OCI-LY1 (cell line): ENCODE results near the gene ZNF182.
"Not testable (repeated sequence)": the region's sequence is repeated elsewhere in the genome, so short reads cannot be mapped to it uniquely, and the experiment has no call there.

ENCODE experiments used
- CTCF ChIP-seq: fragments of 200-600 bp; sonication (generic), shearing (Covaris generic); IDR thresholded peaks from 2 replicates; pipeline ENCODE4 v1.5.1; 2017; ENCODE audit warnings: mild to moderate bottlenecking, antibody characterized with exemption, low read length, moderate library complexity, mixed read lengths
- EZH2 ChIP-seq: fragments of 200-600 bp; sonication (generic), shearing (Covaris generic); IDR thresholded peaks from 2 replicates; pipeline ENCODE4 v1.8.0; 2017; ENCODE audit warnings: borderline replicate concordance, mixed run types, mild to moderate bottlenecking, antibody characterized with exemption, low read length, moderate library complexity, mixed read lengths

GRCh38 chrX:48019892-48020291 lies 16.1 kb upstream of the ZNF182 start:
- TF ChIP-seq EZH2, CTCF: not testable (repeated sequence)
